GM20431 (cell line): ENCODE measurements around the gene STAC3.
"Not testable (repeated sequence)": the region's sequence is repeated elsewhere in the genome, so short reads cannot be mapped to it uniquely, and the experiment has no call there.

Experiments used
- in situ Hi-C: fragments of 300-500 bp; cut with MseI, MboI; formaldehyde crosslinking; loops from one replicate; pipeline ENCODE4 v1.15.0; 2020; ENCODE audit warnings: low sequenced_read_pairs; ENCODE audit not compliant: unreplicated experiment

The STAC3 gene

DNA sequence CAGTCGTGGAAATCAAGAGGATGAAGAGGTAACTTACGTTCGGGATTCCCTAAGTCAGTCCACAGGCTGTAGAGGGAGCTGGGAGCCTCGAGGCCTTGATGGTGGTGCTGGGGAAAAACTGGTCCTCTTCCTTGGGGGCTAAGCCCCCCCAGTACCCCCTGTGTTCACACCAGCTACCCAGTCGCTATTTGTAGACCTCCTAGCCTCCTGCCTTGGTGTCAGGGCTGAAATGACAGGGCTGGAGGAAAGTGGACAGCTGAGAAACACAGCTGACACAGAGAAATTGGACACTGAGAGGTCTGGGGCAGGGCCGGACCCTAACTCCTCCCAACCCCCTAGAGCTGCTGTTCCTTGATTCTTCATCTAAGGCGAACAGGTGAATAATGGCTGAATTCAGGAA, at the start of gene STAC3:
Gene STAC3 (minus strand): TSS at position 232 of the 400 bp plus-strand sequence. CDS start 1,551 bp downstream, outside the sequence.
- in situ Hi-C loops, result no loop called here

DNA sequence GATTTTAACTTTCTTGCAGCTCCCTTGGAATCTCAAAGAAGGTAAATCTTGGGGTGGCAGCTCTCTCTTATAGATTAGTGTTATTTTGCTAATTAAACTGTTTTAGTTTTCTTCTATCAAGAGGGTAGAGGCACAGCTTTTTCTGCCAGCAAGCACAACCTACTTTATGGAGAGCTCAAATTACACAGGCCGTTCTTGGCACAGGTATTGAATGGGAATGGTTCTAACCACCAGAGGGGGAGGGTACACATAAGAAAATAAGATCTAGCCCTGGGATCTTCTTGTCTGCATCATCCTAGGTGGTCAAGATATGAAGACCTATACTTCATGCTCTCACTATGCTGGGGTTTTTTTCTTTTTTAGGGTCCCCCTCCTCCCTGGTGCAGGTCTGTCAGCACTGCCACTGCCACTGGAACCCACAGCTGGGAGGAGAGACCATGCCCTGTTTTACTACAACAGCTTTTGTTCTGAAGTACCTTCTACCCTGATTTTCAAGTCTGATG, 48.6 kb upstream of the STAC3 start:
- in situ Hi-C loops, result no loop called here

DNA sequence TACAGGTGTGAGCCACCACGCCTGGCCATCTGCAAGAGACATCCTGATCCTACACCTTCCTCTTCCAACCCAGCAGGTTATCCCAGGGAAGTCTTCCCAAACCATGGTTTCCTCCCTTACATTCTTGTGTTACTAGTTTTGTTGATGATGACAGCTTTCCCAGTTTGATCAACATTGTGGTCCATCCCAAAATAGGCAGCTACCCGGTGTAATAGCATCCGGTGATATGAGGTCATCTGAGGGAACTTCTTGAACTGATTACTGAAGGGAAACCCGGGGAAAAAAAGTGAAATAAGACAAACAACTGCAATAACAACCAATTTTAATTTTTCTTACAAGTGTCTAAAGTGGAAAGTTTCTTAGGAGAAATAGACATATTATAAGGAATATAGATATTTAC, 45.3 kb upstream of the STAC3 start:
- in situ Hi-C loops, result no loop called here

DNA sequence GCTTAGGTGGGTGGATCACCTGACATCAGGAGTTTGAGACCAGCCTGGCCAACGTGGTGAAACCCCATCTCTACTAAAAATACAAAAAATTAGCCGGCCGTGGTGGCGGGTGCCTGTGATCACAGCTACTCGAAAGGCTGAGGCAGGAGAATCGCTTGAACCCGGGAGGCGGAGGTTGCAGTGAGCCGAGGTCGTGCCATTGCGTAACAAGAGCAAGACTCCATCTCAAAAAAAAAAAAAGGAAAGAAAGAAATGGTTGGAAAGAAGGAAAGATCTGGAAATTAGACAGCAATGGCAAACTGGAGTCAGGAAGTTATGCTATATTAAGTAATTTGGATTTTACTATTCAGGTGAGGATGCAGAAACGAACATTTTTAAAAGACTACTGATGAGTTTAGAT, 31.1 kb upstream of the STAC3 start:
- in situ Hi-C loops, result not testable (repeated sequence)

DNA sequence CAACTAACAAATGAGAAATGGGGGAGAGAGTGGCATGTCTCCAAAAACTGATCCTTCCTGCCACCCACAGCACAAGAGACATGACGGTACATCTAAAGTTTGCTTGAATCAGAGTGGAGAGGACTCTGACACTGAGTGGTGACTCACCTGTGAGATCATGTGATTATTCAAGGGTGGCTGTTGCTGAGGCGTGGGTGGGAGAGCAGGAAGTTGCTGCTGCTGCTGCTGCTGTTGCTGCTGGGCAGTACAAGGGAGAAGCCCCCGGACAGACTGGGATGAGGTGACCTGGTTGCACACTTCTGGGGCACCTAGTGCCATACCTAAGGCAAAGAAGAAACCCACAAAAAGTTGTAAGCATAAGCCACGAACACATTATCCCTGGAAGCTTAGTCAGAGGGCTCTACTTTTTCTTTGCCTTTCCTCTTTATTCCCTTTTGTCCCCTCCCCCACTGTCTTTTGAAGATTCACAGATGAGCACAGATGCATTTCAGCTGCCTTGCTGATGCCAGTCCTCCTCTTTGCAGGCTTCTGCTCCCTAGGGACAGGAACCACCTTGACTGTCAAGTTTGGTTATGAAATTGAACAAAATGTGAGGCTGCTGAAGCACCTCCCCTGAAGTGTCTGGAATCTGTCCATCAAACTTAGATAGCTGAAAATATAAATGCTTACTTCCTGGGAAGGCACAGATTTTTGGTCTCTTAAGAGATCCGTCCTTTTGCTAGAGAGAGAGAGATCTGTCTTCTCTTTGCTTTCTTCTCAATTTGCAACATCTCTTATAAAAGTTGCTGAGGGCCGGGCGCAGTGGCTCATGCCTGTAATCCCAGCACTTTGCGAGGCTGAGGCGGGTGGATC, 29.4 kb upstream of the STAC3 start:
- in situ Hi-C loops, result no loop called here

DNA sequence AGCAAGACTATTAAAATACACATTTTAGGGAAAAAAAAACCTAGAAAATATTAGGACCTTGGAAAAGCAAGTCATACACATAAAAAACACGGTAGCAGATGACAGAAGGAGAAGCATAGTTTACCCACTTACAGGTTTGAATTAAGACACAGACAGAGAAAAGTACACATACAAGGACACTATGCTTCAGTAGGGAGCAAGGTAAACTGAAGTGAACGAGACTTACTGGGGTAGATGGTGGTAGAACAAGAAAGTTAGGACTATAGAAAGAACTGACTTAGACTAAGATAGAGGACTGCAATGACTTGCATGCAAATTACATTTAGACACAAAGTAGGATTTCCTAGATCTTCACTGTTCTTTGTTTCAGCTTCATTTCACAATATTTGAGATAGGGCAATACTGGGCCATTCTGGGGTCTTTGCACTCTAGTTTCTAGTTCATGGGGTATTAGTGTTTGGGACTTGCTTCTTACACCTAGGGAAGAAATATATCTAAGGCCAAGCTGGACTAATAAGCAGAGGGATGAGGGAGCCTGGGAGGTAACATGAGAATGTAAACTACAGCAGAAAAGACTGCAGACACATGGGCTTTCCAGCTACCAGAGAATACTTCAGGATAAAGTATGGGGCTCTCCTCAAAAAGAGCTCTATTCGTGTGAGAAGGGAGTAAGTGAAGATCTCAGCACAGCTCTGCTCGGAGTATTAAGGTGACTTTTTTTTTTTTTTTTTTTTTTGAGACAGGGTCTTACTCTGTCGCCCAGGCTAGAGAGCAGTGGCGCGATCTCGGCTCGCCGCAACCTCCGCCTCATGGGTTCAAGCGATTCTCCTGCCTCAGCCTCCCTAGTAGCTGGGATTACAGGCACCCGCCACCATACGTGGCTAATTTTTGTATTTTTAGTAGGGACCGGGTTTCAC, 27.7 kb upstream of the STAC3 start:
- in situ Hi-C loops, result no loop called here

DNA sequence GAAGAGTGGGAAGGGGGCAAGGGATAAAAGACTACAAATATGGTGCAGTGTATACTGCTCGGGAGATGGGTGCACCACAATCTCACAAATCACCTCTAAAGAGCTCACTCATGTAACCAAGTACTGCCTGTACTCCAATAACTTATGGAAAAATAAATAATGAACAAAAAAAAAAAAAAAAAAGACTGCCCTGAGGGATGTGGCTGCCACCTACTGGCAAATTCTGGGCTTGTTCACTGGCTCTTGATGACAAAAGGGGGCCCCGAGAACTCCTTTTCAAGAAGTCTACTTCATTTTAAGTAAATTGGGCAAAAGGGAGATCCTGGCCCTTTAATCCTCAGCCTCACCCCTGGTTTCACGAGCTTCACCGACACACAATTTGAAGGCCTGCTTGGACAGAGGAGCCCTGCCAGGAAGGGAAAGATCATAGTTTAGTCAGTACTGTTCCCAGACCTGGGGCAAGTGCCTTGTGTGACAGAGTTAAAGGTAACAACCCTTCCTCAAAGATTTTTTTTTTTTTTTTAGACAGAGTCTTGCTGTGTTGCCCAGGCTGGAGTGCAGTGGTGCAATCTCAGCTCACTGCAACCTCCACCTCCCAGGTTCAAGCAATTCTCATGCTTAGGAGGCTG, 26.1 kb upstream of the STAC3 start:
- in situ Hi-C loops, result no loop called here

DNA sequence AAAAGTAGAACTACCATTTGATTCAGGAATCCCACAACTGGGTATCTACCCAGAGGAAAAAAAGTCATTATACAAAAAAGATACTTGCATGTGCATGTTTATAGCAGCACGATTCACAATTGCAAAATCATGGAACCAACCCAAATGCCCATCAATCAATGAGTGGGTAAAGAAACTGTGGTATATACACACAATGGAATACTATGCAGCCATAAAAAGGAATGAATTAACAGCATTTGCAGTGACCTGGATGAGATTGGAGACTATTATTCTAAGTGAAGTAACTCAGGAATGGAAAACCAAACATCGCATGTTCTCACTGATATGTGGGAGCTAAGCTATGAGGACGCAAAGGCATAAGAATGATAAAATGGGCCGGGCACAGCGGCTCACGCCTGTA, 25.2 kb upstream of the STAC3 start:
- in situ Hi-C loops, result not testable (repeated sequence)

DNA sequence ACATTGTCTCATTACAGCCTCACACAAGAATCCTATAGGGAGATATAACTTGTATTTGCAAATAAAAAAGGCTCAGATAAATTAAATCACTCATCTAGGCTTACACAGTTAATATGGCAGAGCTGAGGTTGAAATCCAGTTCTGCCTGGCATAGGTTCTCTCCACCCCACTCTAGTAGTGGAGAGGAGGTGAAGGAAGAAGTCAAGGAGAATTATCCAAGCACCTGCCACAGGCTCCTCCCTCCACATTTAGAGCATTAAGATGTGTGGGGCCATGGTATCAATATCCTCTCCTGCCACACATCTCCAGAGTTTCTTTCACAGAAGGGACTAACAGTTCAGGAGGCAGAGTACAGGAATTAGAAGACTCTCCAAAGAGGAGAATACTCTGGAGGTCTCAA, 22.5 kb upstream of the STAC3 start:
- in situ Hi-C loops, result no loop called here

DNA sequence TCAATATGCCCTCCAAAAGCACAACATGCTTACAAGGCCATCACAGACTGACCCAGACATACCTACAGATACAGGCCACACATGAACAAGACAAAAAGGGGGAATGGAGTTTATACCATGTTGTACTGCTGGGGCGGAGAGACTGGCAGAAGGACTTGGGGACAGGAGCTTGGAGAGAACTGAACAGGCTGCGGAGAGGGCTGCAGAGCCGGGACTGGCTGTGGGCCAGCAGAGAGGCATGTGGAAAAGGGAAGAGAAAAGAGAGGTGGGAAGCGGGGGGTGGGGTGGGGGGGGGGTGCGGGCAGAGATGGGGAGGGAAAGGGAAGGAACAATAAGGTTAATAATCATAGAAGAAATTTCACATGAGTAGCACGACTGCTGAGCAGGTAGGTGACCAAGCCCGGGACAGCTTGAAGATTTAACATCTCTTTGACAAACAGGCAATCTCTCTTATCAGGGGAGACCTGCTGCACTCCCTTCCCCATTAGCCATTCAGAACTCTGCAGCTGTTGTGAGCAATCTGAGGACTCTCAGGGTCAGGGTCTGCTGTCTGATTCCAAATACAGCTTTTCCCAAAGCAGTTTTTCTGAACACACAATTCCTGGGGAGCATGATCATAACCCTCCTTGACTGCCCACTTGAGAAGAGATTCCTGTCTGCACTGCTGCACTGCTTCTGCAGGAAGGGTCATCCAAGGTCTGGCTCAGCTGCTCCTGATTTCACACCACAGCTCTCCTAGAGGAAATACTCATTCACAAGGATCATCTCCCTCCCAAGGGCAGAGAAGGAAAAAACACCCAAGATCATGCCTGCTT, 21.6 kb upstream of the STAC3 start:
- in situ Hi-C loops, result no loop called here

DNA sequence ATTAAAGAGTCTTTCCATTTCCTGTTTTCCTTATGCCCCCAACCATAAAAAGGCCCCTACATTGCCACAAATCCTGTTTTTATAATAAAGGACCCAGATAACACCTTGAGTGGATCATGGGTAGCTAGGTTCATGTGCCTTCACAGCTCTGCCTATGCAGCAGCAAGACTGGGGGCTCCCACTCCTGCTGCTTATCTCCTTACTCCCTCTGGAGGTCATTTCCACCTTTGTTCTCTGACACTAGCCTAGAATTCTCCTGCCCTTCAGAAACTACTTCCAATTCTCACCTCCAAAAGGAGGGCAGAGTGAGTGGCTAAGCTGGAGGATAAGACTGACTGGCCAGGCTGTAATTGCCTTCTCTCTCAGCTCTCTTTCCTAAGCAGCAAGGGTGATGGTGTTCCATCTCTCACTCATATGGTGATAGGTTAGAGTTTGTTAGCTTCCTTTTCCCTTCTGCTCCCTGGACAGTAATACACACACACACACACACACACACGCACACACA, 20.0 kb upstream of the STAC3 start:
- in situ Hi-C loops, result no loop called here

DNA sequence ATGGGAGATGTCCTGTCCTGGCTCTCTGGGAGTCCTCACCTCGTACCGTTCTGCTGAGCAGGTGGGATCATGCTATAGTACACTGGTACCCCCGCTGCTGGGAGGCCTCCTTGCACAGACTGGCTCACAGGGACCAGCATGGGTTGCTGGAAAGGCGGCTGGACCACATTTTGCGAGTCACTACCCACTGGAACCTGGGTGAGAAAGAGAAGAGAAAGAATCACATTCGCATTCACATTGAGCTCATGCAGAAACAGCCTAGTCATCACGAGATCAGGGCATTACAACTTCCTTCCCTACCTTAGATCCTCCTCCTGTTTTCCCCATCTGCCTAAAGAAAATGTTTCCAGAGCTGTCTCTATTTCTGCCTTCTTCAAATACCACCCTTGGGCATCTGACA, 17.3 kb upstream of the STAC3 start:
- in situ Hi-C loops, result loop anchor here (10.0 kb wide), 1 partner anchor 187 kb away; the partner anchor contains the start of genes GLI1 and INHBE

DNA sequence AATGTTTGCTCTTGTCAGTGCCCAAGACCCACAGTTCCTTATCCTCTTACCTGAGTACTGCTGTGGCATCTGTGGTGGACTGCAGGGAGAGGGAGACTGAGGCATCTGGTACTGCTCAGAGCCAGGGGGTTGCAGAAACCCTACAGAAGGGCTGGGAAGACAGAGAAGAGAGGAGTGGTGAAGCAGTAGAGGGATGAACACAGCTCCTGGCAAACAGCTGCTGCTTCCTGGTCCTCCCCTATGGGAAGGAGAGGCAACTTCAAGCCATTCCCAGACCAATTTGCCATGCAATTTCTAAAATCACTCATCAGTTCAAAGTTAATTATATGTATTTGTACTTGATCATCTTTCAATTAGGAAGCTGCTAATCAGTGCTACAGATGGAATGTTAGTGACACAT, 15.7 kb upstream of the STAC3 start:
- in situ Hi-C loops, result loop anchor here (10.0 kb wide), 1 partner anchor 188 kb away; the partner anchor contains the start of genes GLI1 and INHBE

DNA sequence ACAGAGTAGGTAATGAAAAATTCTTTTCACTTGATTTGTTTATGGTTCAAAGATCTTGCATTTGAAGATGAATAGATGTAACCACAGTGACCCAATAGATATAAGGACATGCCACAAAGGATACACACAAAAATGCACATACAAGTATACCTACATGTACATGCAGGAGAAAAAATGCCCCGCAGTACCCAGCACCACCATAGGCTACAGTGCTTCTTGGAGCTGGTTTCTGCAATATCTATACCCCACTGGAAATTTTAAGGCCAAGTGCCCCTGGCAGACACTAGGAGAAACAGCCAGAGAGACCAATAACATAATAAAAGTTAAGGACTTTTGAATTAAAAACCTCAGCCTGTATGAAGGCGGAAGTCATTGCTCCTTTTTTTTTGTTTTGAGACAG, 12.1 kb upstream of the STAC3 start:
- in situ Hi-C loops, result loop anchor here (10.0 kb wide), 1 partner anchor 192 kb away; the partner anchor contains the start of genes GLI1 and INHBE

DNA sequence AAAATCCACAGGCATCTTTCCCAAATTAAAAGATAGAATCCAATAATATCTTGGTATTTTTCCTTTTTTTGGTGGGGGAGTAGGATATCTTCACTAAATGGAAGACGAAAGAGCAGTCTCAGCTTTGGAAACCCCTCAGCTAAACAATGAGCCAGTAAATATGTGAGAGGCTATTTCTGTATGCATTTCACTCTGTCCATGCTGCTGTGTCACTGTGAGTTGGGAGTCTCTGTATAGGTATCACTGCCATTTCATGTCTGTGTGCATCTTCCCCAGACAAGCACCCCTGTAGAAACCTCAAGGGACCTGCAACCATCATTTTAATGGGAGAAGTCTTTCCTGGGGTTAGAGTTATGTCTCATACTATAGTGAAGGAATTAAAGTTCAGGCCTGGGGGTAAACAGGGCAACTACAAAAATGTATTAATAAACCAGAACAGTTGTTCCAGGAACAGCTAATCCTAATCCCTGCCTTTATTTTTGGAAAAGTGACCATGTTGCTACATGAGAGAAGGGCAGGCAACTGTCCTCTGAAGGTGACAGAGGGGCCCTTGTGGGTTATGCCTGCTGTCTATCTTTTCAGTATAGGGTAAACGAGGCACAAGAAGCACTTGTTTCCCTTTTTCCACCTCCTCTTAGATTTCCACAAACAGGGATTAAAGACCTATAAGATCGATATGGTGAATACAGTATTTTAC, 11.3 kb upstream of the STAC3 start:
- in situ Hi-C loops, result loop anchor here (10.0 kb wide), 1 partner anchor 193 kb away; the partner anchor contains the start of genes GLI1 and INHBE

DNA sequence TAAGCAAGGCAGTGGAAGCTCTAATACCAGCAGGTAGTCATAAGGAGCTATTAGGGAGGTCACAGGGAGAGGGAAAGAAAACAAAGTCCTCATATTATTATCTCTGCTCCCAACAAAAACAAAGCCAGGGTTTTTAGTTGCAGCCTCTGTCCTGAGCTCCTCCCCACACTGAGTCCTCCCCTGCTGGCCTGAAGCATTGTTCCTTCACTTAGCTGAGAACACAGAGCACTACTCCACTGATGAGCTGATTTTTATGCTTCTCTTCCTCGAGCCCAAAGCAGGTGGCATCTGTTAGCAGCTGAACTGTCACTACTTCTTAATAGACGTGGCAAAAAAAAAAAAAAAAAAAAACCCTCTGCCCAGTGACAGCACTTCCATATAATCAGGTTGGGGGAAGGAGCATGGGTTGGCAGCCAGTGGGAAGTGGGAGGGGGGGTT, 10.5 kb upstream of the STAC3 start:
- in situ Hi-C loops, result loop anchor here (10.0 kb wide), 1 partner anchor 193 kb away; the partner anchor contains the start of genes GLI1 and INHBE

DNA sequence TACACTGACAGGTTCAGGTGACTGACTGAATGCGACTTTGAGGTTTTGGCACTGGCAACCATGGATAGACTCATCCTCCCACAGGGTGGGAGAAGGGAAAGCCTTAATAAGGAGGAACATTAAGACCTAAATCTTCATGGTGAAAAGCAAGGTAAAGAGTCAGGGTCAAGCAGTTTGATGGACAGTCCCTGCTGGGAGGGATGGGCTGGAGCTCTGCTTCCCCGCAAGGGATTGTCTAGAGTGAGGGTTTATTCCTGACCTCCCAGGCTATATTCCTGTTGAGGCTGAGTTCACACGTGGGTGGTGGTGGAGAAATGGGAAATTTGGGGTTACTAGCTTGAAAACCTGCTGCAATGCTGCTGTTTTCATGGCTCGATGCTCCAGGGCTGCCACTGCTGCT, 9.4 kb upstream of the STAC3 start:
- in situ Hi-C loops, result loop anchor here (10.0 kb wide), 1 partner anchor 194 kb away; the partner anchor contains the start of genes GLI1 and INHBE
